GM12865 (cell line): ENCODE results near the gene RAPGEF2.
A peak's percentile ranks its signal among the peaks of the same experiment; 100 is the strongest.
"Not testable (repeated sequence)": the region's sequence is repeated elsewhere in the genome, so short reads cannot be mapped to it uniquely, and the experiment has no call there.

Experiments
- DNase-seq: peaks from one replicate; pipeline ENCODE4 v3.0.0; 2010; ENCODE audit warnings: low read depth
- H3K4me3 ChIP-seq: 2 replicates; pipeline ENCODE4 v1.5.1; 2011; ENCODE audit warnings: mild to moderate bottlenecking, low read depth, low read length, control low read depth
- TF ChIP-seq, protein P1 (sequence below): IDR thresholded peaks from 2 replicates; pipeline ENCODE4 v1.5.1; 2011; ENCODE audit warnings: low read length, control low read depth, low read depth, inconsistent platforms; ENCODE audit not compliant: insufficient read depth; ENCODE audit errors: missing control alignments

The RAPGEF2 gene

GRCh38 chr4:159070742-159071141 is 32.1 kb upstream of the RAPGEF2 start:
- no peak for DNase-seq
- TF ChIP-seq, protein P1, sequence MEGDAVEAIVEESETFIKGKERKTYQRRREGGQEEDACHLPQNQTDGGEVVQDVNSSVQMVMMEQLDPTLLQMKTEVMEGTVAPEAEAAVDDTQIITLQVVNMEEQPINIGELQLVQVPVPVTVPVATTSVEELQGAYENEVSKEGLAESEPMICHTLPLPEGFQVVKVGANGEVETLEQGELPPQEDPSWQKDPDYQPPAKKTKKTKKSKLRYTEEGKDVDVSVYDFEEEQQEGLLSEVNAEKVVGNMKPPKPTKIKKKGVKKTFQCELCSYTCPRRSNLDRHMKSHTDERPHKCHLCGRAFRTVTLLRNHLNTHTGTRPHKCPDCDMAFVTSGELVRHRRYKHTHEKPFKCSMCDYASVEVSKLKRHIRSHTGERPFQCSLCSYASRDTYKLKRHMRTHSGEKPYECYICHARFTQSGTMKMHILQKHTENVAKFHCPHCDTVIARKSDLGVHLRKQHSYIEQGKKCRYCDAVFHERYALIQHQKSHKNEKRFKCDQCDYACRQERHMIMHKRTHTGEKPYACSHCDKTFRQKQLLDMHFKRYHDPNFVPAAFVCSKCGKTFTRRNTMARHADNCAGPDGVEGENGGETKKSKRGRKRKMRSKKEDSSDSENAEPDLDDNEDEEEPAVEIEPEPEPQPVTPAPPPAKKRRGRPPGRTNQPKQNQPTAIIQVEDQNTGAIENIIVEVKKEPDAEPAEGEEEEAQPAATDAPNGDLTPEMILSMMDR = no peak
- H3K4me3 ChIP-seq = no peak overlapping the region

DNA sequence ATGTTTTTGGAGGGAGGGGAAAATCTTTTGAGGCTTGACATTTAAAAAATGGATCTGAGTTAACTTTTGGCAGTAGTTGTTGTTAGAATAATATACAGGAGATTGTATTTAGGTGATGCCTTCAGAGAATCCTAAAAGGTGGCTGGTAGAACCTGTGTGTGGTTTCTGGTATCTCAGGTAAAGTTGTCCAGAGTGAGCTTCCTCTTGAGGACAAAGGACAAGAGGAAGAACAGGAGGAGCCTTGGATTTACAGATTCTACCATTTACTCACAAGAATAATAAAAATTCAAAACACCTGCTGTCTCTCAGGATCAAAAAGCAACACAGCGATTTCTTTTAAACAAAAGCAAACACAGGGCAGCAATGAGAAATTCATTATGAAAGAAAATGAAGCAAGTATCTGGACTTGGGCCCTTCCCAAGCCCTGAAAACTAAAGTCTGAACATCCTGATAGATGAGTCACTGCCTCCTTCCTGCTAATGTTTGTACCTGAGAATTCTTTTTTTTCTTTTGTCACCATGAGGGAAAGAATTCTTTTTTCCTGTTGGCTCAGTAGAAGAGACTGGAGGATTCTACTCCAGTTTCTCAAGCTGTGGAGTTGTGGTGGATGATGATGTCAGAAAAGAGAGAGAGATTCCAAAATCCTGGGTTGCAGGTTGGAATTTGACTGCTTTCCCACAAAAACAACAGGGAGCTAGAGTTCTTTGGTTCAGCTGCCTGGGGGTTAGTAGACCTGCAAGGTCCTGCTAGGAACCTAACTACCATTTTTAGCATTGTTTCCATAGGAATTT is 31.5 kb upstream of the RAPGEF2 start:
- TF ChIP-seq, protein P1 = no peak
- DNase-seq = no peak
- H3K4me3 ChIP-seq = no peak overlapping the region

- no peak overlapping the region for H3K4me3 ChIP-seq
- no peak for DNase-seq
- TF ChIP-seq, protein P1 = no peak
These were observed 30.7 kb upstream of the RAPGEF2 start for GRCh38 chr4:159071969-159072765.

- DNase-seq = no peak
- H3K4me3 ChIP-seq = no peak overlapping the region
- TF ChIP-seq, protein P1 = no peak
These were observed 27.3 kb upstream of the RAPGEF2 start for GRCh38 chr4:159075531-159075932.

GRCh38 chr4:159077018-159077417 is 25.9 kb upstream of the RAPGEF2 start:
- not testable (repeated sequence) for H3K4me3 ChIP-seq
- peak; percentile 71 for DNase-seq

- TF ChIP-seq, protein P1 = no peak
- DNase-seq = peak; percentile 83
- H3K4me3 ChIP-seq = peak overlapping the region; percentile 38
These were observed 25.0 kb upstream of the RAPGEF2 start for GRCh38 chr4:159077702-159078495.

GRCh38 chr4:159079074-159079473 is 23.8 kb upstream of the RAPGEF2 start:
- DNase-seq = no peak
- H3K4me3 ChIP-seq = no peak overlapping the region
- TF ChIP-seq, protein P1 = no peak
